G401 (cell line): ENCODE measurements around the gene PLEKHJ1. TPM values are rescaled to one million over a fixed set of nuclear protein-coding genes. Genes with fewer than 3 reads are reported as not detected.
A peak's percentile ranks its signal among the peaks of the same experiment; 100 is the strongest.

Source experiments
- DNase-seq: peaks from one replicate; pipeline ENCODE4 v3.0.0-alpha.2; 2015; ENCODE audit warnings: low spot score
- in situ Hi-C: cut with HindIII; loops from 2 replicates; pipeline ENCODE4 v1.10.0; 2016; ENCODE audit warnings: low sequenced_read_pairs, mixed read lengths
- total RNA-seq: library from RNA; depleted of rRNA; stranded (reverse); fragments of >200 nt; shearing (Covaris generic); gene quantifications from 2 replicates; pipeline ENCODE4 v1.2.3, GENCODE V29; 2014

Gene PLEKHJ1
- total RNA-seq, 1 experiment from 2014 or later = 182 TPM

DNA sequence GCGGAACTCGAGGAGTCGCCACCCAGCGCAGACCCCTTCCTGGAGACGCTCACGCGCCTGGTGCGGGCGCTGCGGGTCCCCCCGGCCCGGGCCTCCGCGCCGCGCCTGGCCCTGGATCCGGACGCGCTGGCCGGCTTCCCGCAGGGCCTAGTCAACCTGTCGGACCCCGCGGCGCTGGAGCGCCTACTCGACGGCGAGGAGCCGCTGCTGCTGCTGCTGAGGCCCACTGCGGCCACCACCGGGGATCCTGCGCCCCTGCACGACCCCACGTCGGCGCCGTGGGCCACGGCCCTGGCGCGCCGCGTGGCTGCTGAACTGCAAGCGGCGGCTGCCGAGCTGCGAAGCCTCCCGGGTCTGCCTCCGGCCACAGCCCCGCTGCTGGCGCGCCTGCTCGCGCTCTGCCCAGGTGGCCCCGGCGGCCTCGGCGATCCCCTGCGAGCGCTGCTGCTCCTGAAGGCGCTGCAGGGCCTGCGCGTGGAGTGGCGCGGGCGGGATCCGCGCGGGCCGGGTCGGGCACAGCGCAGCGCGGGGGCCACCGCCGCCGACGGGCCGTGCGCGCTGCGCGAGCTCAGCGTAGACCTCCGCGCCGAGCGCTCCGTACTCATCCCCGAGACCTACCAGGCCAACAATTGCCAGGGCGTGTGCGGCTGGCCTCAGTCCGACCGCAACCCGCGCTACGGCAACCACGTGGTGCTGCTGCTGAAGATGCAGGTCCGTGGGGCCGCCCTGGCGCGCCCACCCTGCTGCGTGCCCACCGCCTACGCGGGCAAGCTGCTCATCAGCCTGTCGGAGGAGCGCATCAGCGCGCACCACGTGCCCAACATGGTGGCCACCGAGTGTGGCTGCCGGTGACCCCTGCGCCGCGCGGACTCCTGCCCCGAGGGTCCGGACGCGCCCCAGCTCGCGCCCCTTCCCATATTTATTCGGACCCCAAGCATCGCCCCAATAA, 15.3 kb upstream of the PLEKHJ1 start:
- DNase-seq = no peak
- in situ Hi-C loops = no loop called here

DNA sequence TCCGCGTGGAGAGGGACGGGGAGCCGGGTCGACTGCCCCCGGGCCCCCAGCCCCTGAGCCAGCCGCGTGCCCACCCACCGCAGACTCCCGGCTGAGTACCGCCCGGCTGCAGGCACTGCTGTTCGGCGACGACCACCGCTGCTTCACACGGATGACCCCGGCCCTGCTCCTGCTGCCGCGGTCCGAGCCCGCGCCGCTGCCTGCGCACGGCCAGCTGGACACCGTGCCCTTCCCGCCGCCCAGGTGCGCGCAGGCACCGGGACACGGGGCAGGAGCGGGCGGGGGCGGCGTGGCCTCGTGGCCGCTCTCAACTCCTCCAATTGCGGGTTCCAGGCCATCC, 14.6 kb upstream of the PLEKHJ1 start:
- DNase-seq = no peak
- in situ Hi-C loops = no loop called here

DNA sequence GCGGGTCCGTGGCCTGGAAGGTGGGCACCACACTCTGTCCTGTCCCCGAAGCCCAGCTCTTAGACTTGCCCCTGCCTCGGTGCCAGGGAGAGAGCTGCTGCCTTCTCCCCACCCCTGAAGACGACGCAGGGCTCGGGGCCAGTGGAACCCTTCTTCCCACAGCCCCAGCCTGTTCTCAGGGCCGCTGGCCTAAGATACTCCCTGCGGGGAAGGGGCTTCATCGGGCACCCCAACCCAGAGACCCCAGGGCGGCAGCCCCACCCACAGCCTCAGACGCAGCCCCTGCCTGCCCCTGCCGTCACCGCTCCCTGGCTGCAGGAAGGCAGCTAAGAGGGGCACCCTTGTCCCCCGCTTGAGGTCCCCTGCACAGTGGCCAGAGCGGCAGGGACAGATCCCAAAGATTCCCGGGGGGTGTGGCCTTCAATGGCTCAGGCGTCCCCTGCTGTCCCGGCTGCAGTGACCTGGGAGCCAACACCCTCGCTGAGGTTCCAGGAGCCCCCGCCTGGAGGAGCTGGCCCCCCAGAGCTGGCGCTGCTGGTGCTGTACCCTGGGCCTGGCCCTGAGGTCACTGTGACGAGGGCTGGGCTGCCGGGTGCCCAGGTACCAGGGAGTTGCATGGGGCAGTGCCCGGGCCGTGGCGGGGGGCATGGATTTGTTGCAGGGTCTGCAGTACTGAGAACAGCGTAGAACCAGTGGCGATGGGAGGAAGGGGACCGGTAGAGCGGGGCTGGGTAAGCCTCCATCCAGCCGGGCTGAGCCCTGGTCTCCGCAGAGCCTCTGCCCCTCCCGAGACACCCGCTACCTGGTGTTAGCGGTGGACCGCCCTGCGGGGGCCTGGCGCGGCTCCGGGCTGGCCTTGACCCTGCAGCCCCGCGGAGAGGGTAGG, 14.0 kb upstream of the PLEKHJ1 start:
- DNase-seq = no peak
- in situ Hi-C loops = no loop called here

DNA sequence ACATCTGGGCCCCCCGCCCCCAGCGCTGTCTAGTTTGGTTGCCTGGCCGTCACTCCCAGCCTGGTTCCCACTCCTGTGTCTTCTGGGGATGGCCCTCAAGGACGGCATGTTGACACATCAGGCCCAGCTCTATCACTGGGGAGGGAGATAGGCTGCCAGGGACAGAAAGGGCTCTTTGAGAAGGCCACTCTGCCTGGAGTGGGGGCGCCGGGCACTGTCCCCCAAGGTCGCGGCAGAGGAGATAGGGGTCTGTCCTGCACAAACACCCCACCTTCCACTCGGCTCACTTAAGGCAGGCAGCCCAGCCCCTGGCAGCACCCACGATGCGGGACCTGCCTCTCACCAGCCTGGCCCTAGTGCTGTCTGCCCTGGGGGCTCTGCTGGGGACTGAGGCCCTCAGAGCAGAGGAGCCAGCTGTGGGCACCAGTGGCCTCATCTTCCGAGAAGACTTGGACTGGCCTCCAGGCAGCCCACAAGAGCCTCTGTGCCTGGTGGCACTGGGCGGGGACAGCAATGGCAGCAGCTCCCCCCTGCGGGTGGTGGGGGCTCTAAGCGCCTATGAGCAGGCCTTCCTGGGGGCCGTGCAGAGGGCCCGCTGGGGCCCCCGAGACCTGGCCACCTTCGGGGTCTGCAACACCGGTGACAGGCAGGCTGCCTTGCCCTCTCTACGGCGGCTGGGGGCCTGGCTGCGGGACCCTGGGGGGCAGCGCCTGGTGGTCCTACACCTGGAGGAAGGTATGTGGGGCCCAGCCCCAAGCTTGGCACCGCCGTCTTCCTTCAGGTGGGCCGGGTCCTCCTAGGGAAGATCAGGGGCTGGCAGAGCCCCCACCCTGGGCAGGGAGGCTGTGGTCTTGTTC, 13.1 kb upstream of the PLEKHJ1 start, which contains the start of gene AMH:
Gene AMH, plus strand, starts transcription at position 314 of the 857 bp plus-strand sequence. Its CDS starts 10 bp downstream, at position 324.
- DNase-seq = no peak

DNA sequence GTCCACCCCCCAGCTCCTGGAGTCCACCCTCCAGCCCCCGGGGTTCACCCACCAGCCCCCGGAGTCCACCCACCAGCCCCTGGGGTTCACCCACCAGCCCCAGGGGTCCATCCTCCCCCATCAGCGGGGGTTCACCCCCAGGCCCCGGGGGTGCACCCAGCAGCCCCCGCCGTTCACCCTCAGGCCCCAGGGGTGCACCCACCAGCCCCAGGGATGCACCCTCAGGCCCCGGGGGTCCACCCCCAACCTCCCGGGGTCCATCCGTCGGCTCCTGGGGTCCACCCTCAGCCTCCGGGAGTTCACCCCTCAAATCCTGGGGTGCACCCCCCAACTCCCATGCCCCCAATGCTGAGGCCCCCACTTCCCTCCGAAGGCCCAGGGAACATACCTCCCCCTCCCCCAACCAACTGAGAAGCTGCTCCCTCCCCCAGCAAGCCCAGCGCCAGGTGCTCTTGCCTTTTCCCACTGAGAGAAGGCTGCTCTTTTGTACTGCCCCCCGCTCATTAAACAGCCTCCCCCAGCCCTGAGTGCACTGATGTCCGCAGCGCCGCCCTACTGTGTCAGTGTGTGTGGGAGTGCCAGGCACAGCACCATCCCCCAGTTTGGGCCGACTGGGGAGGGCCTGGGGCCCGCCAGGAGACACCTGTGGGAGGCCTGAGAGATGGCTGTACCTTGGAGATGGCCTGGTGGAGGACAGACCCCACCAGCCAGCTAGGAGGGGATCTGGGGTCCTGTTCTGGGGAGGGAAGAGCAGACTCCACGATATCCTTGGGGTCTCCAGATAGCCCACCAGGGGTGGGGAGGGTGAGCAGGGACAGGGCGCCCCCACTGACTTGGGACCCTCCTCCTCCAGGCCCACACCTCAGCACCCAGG, 12.2 kb upstream of the PLEKHJ1 start:
- in situ Hi-C loops = no loop called here
- no peak for DNase-seq

More for the DNA sequence above, 13.1 kb upstream of the PLEKHJ1 start, which contains the start of gene AMH:
- in situ Hi-C loops = no loop called here

DNA sequence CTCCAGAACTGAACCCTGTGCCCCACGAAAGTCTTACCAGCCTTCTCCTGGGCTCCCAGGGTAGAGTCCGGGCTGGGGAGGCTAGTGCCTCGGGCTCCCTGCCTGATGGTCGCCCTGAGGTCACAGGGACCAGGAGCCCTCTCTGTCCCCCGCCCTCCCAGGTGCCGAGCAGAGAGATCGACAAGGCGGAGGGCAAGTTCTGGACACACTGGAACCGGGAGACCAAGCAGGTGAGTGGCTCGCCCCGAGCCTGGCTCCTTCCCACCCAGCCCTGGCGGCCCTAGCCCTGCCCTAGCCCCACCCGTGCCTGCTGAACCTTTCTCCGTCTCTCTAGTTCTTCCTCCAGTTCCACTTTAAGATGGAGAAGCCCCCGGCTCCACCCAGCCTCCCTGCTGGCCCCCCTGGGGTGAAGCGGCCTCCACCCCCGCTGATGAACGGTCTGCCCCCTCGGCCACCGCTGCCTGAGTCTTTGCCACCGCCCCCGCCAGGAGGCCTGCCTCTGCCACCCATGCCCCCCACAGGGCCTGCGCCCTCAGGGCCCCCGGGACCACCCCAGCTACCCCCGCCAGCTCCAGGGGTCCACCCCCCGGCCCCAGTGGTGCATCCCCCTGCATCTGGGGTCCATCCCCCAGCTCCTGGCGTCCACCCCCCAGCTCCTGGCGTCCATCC, 11.4 kb upstream of the PLEKHJ1 start:
- DNase-seq = no peak
- in situ Hi-C loops = no loop called here

DNA sequence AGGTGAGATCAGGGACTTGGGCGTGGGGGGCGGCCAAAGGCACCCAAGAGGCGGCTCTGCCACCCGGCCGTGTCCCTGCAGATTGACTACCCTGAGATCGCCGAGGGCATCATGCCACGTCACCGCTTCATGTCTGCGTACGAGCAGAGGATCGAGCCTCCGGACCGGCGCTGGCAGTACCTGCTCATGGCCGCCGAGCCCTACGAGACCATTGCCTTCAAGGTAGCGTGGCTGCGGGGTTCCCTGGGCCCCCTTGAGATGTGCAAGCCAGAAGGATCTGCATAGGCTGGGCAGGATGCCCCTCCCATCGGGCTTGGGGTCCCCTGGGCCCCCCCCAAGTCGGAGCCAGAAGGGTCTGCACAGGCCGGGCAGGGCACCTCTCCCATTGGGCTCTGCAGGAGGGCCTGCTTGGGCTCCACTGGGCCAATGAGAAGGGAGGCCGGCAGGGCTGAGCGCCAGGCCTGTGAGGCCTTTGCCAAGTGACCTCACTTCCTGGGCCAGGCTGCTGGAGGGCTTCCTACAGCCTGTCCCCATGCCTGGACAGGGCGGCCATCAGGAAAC, 10.8 kb upstream of the PLEKHJ1 start:
- in situ Hi-C loops = no loop called here
- peak; percentile 48 for DNase-seq

DNA sequence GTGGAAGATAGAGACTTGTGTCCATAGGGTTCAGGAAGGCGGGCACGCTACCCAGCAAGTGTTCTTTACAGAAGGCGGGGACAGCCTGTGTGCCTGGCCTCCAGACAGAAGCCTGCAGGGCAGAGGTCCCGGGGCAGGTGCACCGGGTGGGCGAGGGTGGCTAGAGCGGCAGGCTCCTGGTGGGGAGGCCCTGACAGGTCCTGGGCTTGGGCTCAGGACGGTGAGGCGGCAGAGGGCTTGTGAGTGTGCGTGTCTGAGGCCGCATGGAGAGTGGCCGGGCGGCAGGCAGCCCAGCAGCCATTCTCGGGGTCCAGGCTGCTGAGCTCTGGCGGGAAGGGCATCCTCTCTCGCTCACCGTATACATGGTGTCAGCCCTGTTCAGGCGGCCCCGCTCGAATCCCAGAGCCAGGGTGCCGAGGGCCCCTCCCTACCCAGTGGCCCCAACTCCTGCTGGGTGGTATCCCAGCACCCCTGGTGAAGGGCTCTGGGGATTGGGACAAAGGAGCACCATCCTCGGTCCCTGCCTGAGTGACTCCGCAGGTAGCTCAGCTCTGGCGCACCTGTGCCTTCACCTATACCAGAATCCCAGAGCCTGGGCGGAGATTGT, 10.0 kb upstream of the PLEKHJ1 start:
- in situ Hi-C loops = no loop called here
- no peak for DNase-seq

DNA sequence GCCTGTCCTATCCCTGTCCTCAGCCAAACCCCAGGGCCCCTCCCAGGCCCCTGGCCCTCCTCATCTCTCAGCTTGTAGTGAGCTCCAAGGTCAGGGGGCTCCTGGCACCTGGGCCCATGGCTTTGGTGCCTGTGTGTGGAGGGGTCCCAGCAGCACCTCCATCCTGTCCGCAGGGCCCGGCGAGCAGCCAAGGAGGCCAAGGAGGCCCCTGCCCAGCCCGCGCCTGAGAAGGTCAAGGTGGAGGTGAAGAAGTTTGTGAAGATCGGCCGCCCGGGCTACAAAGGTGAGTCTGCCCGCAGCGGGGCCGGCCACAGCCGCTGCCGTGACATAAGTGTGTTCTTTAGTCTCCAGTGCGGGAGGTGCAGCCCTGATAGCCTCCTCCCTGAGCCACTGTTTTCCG, 9.1 kb upstream of the PLEKHJ1 start:
- no peak for DNase-seq
- in situ Hi-C loops = no loop called here

DNA sequence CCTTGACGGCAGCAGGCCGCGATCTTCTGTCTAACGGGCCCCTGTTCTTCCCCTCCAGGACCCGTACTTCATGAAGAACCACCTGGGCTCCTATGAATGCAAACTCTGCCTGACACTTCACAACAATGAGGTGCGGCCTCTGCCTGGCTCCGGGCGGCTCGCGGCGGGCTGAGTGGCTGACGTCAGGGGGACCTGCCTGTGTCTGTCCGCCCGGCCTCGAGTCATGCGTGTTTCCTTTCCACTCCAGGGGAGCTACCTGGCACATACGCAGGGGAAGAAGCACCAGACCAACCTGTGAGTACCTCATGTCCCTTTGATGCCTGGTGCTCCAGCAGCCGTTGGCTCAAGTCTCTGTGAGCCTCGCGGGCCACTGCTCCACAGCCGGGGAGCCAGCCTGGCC, 8.4 kb upstream of the PLEKHJ1 start:
- in situ Hi-C loops = no loop called here

DNA sequence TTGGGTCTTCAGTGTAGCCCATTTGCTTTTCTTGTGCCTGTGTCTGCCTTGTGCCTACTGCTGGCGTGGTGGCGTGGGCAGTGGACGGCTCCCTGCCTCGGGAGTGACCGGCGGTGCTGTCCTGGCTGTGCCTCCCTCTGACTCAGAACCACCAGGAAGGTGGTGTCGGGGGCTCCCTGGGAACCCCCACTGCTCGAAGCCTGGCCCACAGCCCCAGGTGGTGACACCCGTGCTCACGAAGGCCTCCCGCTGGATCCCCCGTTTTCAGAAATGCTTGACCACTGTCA, 7.9 kb upstream of the PLEKHJ1 start:
- DNase-seq = no peak
- in situ Hi-C loops = no loop called here

More for the DNA sequence above, 8.4 kb upstream of the PLEKHJ1 start:
- no peak for DNase-seq

DNA sequence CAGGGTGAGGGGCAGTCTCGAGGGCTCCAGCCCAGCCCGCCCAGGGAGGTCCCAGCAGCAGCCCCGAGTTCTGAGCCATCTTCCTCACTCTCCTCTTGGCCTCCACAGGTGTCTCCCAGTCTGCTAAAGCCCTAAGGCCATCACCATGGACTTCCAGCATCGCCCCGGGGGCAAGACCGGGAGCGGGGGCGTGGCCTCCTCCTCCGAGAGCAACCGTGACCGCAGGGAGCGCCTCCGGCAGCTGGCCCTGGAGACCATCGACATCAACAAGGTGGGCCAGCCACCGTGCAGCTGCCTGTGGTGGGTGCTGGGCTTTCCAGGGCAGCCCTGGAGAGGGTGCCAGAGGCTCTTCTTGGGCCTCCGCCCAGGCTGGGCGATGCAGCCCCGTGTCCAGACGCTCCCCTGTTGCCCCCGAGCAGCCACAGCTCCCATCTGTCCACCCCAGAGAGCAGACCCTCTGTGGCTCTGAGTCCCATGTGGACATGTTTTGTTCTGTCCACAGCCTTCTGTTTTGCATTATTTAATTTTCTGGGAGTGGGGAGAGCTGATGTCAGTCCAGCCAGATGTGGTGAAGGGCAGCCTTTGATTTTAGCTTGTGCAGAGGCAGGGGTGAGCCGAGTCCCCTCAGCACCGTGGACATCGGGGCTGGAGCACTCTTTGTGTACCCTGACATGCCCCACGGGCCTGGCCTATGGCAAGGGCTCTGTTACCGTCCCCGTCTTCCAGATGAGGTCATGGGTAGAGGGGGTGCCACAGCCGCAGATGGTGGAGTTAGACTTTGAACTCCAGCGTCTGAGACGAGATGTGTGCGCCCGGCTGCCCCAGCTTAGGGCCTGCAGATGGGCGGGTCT, 7.4 kb upstream of the PLEKHJ1 start:
- in situ Hi-C loops = no loop called here
- DNase-seq = no peak

DNA sequence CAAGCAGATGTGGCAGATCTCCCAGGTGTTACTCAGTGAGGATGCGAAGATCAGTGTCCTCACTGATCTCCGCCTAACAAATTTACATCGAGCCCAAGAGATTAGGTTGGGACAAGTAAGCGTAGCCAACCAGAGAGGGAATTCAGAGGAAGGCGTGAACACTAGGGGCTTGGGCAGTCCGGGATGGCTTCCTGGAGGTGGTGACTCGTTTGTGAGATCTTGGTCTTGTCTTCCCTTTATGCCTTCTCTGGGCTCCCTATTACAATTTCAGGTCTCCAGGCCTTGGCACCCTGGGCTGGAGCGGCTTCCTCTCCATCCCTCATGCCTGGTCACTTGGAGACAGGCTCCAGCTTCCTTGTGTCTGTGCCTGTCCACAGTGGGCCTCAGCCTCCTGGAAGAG, 6.7 kb upstream of the PLEKHJ1 start:
- in situ Hi-C loops = no loop called here
- DNase-seq = no peak

DNA sequence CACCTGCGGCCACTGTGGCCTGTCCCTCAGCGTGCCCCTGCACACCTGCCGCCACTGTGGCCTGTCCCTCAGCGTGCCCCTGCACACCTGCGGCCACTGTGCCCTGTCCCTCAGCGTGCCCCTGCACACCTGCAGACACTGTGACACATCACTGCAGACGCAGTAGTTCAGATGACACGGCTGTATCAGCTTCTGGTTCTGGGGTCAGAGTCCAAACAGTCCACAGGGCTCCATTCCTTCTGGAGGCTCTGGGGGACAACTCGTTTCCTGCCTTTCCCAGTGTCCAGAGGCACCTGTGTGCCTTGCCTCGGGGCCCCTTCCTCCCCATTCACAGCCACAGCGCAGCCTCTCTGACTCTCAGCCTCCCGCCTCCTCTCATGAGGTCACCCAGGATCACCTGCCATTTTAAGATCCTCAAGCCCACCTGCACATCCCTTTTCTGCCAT, 6.0 kb upstream of the PLEKHJ1 start:
- DNase-seq = no peak
- in situ Hi-C loops = no loop called here

DNA sequence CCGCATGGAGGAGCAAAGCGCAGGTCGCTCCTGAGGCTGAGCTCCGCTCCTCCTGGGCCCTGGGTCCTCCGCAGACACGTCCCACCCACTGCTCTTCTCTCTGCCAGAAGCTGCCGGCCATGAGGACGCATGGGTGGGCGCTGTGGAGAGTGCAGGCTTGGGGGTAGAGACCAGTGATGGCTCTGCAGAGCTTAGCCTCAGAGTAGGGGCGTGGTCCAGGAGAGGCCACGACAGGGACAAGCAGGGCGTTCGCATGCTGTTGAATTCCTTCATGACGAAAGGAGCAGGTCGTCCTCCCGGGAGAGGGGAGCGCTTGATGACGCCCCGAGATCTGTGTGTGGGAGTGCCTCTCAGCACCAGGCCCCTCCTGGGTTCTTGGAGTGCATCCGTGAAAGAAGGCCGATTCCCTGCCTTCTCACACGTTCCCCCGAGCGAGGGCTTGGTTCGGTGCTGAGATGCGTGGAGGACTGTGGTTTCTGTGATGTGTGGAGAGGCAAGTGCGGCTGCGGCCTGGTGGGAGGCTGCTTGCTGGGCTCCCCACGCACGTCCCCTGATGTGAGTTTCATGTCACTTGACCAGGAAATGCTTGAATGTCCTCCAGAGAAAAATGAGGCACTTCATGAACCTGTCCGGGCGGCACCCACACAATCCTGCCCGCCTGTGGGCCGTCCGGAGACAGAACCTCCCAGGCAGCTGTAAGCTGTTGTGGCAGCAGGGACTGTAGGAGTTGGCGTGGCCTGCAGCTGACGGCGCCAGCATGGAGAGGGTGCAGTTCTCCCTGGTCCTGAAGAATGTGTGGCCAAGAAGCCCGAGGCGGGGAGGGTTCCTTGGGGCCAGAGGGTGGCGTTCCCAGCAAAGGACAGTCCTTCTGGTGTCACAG, 5.0 kb upstream of the PLEKHJ1 start:
- in situ Hi-C loops = no loop called here
- no peak for DNase-seq
